T-helper 1 cell treated with Interleukin-12 subunit alpha and Interleukin-12 subunit beta and Interleukin-4 antibody, amounts not matched to agents 30 μg/mL and 1 μg/mL, for 36 hours (primary cell): Measurements from ENCODE around the gene AWAT2.

Experiments used
- H3K27ac Mint-ChIP-seq: one replicate; pipeline ENCODE4 v1.8.0; 2021; ENCODE audit warnings: mild to moderate bottlenecking, mixed read lengths
- H3K27me3 Mint-ChIP-seq: one replicate; pipeline ENCODE4 v1.8.0; 2021; ENCODE audit warnings: low read depth, mixed read lengths
- H3K36me3 Mint-ChIP-seq: one replicate; pipeline ENCODE4 v1.8.0; 2021; ENCODE audit warnings: low read depth, mixed read lengths
- H3K4me1 Mint-ChIP-seq: one replicate; pipeline ENCODE4 v1.8.0; 2021; ENCODE audit warnings: low read depth, mixed read lengths
- H3K4me3 Mint-ChIP-seq: one replicate; pipeline ENCODE4 v1.8.0; 2021; ENCODE audit warnings: mild to moderate bottlenecking, moderate library complexity, mixed read lengths
- H3K9me3 Mint-ChIP-seq: one replicate; pipeline ENCODE4 v1.8.0; 2021; ENCODE audit warnings: mixed read lengths

The AWAT2 gene

DNA sequence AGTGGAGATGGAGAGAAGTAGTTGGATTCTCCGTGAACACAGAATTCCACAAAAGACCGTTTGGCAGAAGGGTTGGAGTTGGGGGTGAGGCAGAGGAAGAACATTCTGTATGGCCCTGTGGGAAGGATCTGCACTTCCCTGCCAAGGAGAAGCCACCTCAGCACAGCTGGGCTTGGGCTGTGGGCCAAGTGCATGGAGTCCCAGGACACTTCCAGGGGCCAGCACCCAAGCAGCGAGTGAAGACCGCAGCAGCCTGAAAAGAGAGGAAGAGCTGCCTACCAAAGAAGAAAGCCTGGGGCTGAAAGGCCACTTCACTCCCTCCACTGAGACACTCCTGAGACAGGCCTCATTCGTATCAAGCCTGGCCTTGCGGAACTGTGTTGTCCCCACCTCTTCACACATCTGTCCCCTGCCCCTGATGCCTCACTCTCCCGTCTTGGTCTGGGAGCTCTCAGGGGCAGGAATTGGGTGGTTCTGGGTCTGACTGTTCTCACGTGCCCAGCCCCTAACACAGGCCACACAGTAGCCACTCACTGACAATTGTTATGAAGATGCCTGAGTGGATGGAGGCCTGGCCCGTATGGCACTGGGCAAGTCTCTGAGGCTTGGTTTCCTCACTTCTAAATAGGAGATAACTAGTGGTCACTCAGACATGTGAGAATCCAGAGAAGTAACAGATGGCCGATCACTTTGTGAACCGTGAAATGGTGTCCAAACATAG lies 3.3 kb upstream of the AWAT2 start:
- H3K27me3 Mint-ChIP-seq = no peaks in the 10 kb centered on the region
- no peak overlapping the region for H3K4me3 Mint-ChIP-seq
- H3K4me1 Mint-ChIP-seq = no peaks in the 10 kb centered on the region
- no peak overlapping the region for H3K27ac Mint-ChIP-seq
- H3K9me3 Mint-ChIP-seq = no peaks in the 10 kb centered on the region
- no peaks in the 10 kb centered on the region for H3K36me3 Mint-ChIP-seq

DNA sequence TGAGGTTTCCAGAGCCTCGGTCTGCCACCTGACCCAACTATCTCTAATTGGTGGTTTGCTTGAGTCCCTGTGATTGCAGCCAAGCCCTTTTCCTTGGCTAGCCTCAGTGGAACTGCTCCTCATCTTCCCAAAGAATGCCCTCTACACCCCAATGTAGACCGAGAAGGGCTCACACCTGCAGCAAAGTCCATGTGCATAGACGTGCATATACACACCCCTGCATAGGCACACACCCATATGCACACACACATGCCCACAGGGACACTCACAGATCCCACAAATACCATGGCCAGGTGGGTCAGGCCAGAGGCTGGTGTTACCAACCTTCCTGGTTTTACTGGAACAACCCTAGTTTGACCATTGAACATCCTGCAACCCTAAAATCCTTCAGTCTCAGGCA lies 332 bp downstream of the AWAT2 start:
- H3K27ac Mint-ChIP-seq = no peak overlapping the region
- H3K9me3 Mint-ChIP-seq = no peaks in the 10 kb centered on the region
- no peaks in the 10 kb centered on the region for H3K4me1 Mint-ChIP-seq
- no peak overlapping the region for H3K4me3 Mint-ChIP-seq
- H3K27me3 Mint-ChIP-seq = peaks cover 4% of the 10 kb centered on the region
- H3K36me3 Mint-ChIP-seq = no peaks in the 10 kb centered on the region

DNA sequence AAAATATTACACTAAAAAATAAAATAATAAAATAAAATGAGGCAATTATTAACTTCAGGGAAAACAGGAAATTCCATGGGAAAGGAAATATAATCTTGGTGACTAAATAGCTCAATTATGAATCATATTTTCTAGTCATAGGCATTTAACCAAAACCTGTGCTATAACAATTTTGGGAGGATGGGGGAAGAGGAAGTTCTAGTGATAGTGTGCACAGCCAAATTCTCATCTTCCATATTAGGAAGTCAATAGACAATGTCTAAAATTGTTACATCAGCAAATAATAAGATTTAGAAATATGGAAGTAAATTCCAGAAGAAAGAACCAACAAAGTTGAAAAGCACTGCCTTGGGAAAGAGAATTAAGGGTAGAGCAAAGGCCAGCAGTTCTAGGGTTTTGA lies 2.8 kb downstream of the AWAT2 start:
- no peaks in the 10 kb centered on the region for H3K4me1 Mint-ChIP-seq
- H3K27me3 Mint-ChIP-seq = peaks cover 4% of the 10 kb centered on the region

DNA sequence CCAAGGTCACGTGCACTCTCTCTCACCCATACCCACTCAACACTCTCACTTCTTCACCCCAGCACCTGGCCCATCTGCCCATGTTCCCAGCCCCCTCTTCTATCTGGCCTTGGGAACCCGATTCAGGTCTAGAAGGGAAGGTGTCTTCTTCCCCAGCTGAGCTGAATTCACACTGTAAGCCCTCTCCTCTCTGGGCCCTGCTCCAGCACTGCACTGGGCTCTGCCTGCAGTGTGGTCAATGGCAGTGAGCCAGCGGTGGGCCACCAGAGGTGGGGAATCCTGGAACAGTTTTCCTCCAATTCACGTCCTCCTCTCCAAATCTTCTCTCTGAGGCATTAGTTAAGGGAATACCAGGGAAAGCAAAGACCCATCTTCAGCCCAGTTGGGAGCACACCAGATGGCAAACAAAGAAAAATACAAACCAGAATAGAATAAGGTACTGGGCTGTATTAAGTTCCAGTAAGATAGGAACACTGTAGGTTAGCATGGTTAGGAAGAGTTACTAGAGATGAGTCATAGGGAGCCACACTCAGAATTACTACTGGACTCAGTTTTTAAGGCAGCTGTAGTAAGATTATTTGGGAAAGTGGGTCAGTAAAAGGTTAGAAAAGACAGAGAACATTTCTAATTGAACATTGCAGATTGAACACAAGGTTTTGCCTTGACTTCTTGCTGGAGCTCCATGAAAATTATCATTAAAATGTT lies 5.0 kb downstream of the AWAT2 start:
- H3K27me3 Mint-ChIP-seq = peaks cover 4% of the 10 kb centered on the region
- no peaks in the 10 kb centered on the region for H3K4me1 Mint-ChIP-seq
- no peaks in the 10 kb centered on the region for H3K36me3 Mint-ChIP-seq
- H3K9me3 Mint-ChIP-seq = no peaks in the 10 kb centered on the region
- no peak overlapping the region for H3K27ac Mint-ChIP-seq
- no peak overlapping the region for H3K4me3 Mint-ChIP-seq

More for the DNA sequence above, 2.8 kb downstream of the AWAT2 start:
- Mint-ChIP-seq H3K9me3 (no peaks in the 10 kb centered on the region), H3K36me3 (no peaks in the 10 kb centered on the region), H3K27ac (no peak overlapping the region), H3K4me3 (no peak overlapping the region)

DNA sequence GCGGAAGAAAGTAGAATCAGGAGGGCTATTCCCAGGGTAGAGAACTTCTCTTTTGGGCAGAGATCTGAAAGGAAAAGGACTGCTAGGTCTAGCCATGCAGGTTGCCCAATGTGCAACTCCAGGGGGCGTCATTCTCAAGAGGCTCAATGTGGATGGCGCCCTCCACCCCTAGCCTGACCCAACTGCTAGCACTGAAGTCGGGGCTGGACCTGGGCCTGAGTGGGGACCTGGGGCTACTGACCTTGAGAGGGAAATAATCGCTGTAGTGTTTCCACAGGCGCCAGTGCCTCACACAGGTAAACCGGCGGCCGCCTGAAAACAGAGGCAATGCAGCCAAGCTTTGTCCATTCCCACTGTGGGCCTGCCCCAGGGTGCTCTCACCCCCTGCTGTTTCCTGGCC lies 6.1 kb downstream of the AWAT2 start:
- Mint-ChIP-seq H3K4me1 (no peaks in the 10 kb centered on the region), H3K27me3 (peaks cover 4% of the 10 kb centered on the region), H3K36me3 (no peaks in the 10 kb centered on the region), H3K4me3 (no peak overlapping the region), H3K9me3 (no peaks in the 10 kb centered on the region), H3K27ac (no peak overlapping the region)

DNA sequence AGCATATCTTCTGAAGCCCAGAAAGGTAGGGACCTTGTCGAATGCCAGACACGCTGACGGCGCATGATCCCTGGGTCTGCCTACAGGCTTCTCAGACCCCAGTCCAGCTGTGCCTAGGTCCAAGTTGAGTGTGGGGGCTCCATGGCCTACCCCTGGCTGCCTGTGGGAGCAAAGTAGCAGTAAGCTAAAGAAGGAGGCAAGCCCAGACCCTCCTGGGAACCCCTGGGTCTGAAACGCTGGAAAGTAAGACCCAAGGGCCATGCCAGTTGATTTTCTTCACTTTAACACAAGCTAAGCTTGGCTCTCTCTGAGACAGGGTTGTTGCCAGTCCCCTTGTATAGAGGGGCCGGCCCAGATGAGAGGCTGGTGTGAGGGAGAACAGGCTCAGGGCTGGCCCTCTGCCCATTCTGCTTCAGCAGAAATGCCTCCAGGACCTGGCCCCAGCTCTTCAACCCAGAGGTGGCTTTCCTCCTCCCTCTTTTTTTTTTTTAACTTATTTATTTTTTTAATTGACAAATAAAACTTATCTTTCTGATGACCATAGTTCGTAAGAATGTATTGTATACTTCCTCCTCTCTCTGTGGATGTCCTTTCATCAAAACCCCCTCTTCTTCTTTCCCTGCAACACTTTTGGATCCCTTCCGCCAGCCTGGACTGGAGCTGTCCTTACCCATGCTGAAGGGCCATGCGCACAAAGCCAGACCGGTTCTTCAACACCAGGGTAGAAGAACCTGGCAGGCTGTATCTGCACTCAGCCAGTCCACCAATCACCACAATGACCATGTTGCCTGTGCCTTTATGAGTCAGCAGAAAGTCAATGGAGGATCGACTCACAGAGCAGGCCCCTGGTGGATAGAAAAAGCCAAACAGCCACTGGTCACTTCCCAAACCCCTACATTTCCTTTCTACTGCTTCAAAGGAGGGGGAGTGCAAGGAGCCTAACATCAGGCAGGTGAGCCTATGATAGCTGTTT lies 7.1 kb downstream of the AWAT2 start:
- H3K4me3 Mint-ChIP-seq = no peak overlapping the region
- H3K27ac Mint-ChIP-seq = no peak overlapping the region
- H3K36me3 Mint-ChIP-seq = no peaks in the 10 kb centered on the region
- no peaks in the 10 kb centered on the region for H3K9me3 Mint-ChIP-seq
- peaks cover 4% of the 10 kb centered on the region for H3K27me3 Mint-ChIP-seq
- H3K4me1 Mint-ChIP-seq = no peaks in the 10 kb centered on the region

DNA sequence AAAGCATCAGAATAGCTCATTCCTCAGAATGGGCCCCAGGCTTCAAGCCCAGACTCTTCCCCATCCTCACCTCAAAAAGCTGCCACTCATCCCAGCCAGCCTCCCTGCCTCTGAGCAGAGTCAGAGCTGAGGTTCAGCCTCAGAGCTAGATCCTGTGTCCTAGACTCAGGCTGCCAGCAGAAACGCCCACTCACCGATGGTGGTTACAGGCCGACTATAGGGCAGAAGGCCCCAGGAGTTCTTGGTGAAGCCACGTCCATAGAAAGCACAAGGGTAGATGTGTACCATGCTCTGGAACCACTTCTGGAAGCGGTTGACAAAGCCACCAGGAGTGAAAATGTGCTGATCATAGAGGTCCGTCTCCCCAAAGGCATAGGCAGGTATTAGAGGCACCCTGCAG lies 7.7 kb downstream of the AWAT2 start:
- no peaks in the 10 kb centered on the region for H3K4me1 Mint-ChIP-seq
- no peak overlapping the region for H3K27ac Mint-ChIP-seq
- H3K27me3 Mint-ChIP-seq = peaks cover 4% of the 10 kb centered on the region

DNA sequence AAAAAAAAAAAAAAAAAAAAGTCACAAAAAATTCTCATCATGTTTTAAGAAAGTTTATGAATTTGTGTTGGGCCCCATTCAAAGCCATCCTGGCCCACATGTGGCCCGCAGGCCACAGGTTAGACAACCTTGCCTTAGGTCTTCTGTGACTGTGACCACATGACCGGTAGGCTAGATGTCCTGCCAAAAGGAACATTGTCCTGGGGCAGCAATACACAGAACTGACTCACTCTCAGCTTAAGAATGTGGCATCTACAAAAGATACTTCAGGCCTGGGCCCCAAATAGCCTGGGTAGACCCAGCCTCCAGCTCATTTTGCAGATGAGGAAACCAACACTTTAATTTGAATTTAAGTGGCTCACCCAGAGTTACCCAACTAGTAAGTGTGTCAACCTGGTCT lies 10.0 kb downstream of the AWAT2 start:
- Mint-ChIP-seq H3K4me1 (no peaks in the 10 kb centered on the region), H3K27ac (no peak overlapping the region), H3K9me3 (no peaks in the 10 kb centered on the region), H3K4me3 (no peak overlapping the region), H3K36me3 (no peaks in the 10 kb centered on the region), H3K27me3 (peaks cover 1% of the 10 kb centered on the region)

More for the DNA sequence above, 7.7 kb downstream of the AWAT2 start:
- no peaks in the 10 kb centered on the region for H3K9me3 Mint-ChIP-seq
- no peak overlapping the region for H3K4me3 Mint-ChIP-seq
- no peaks in the 10 kb centered on the region for H3K36me3 Mint-ChIP-seq

DNA sequence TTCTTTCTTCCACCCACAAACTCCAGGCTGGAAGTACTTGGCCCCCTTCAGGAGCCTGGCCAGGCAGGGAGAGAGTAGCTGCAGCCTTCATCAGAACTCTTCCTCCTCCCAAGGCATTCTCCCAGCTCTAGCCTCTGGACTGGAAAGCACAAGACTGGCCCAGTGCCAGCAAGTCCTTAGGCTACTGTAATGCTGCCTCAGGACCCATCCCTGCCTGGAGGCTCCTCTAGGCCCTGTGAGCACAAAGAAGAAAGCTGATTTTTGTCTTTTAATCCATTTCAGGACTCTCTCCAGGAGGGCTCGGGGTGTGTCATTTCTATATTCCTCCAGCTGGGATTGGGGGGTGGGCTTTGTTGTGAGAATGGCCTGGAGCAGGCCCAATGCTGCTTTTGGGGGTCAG lies 10.8 kb downstream of the AWAT2 start:
- Mint-ChIP-seq H3K9me3 (no peaks in the 10 kb centered on the region), H3K27ac (no peak overlapping the region), H3K4me3 (no peak overlapping the region), H3K36me3 (no peaks in the 10 kb centered on the region), H3K4me1 (peaks cover 5% of the 10 kb centered on the region), H3K27me3 (no peaks in the 10 kb centered on the region)

DNA sequence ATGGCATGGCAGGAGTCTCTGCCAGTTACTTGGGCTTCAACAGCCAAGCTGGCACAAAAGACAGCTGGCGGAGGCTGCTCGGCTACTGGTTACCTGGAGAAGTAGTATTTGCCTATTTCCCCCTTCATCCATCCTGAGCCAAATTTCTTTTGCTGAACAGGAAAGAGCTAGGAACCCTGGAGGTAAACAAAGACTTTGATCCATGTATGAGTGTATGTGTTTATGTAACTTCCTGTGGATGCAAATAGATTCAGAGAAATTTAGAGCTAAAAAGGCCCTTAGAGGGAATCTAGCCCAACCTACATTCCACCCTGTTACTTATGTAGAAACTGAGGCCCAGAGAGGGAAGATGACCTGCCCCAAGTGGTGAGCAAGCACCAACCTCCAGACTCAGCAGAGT lies 11.2 kb downstream of the AWAT2 start:
- H3K27ac Mint-ChIP-seq = no peak overlapping the region
- no peaks in the 10 kb centered on the region for H3K36me3 Mint-ChIP-seq

DNA sequence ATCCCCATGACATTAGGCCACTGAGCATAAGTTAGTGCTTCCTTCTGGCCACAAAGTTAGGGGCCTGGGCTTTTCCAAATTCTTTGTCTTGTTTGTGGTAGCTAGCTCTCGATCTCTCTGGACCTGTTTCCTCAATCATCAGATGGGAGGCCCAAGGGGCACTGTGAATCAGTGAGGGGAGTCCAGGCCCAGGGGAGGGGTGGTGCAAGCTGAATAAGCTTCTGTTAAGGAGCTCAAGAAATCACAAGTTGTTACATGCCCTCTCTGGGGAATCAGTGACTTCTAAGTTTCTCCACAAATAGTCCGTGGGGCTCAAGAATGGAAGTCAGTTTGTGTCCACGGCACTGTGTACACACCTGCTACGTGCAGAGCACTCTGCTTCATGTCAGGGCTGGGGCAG lies 15.1 kb downstream of the AWAT2 start:
- Mint-ChIP-seq H3K27me3 (no peaks in the 10 kb centered on the region), H3K27ac (no peak overlapping the region), H3K4me3 (no peak overlapping the region), H3K4me1 (peaks cover 18% of the 10 kb centered on the region), H3K9me3 (no peaks in the 10 kb centered on the region), H3K36me3 (no peaks in the 10 kb centered on the region)

More for the DNA sequence above, 11.2 kb downstream of the AWAT2 start:
- Mint-ChIP-seq H3K9me3 (no peaks in the 10 kb centered on the region), H3K27me3 (no peaks in the 10 kb centered on the region), H3K4me3 (no peak overlapping the region), H3K4me1 (peaks cover 5% of the 10 kb centered on the region)

DNA sequence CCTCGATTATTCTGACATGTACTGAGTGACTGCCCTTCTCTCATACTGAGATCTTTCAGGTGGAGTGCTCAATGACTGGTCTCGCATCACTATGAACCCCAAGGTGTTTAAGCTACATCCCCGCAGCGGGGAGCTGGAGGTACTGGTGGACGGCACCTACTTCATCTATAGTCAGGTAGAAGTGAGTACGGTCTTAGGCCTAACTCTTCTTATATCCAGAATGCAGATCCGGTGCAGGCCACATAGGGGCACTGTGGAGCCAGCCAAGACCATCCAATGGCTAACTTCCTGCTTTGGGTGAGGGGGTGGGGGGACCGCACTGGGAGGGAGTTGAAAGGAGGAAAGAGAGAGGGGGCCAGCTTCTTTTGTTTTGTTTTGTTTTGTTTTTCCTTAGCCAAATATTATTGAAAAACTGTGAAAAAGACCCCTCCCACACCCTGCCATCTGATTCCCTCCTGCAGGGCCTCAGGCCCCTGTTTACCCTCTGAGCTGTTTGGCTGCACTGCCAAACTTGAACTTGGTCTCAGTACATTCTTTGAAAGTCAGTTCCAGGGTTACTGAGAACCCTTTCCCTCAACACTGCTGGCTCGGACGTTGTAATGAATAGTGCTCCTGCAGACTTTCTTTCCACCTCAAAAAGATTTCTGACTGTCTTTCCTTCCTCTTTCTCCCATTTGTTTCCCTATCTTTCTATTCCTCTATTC lies 16.2 kb downstream of the AWAT2 start:
- H3K36me3 Mint-ChIP-seq = no peaks in the 10 kb centered on the region
- no peak overlapping the region for H3K27ac Mint-ChIP-seq
- no peaks in the 10 kb centered on the region for H3K9me3 Mint-ChIP-seq
- H3K4me1 Mint-ChIP-seq = peaks cover 18% of the 10 kb centered on the region
- H3K27me3 Mint-ChIP-seq = no peaks in the 10 kb centered on the region
- no peak overlapping the region for H3K4me3 Mint-ChIP-seq

DNA sequence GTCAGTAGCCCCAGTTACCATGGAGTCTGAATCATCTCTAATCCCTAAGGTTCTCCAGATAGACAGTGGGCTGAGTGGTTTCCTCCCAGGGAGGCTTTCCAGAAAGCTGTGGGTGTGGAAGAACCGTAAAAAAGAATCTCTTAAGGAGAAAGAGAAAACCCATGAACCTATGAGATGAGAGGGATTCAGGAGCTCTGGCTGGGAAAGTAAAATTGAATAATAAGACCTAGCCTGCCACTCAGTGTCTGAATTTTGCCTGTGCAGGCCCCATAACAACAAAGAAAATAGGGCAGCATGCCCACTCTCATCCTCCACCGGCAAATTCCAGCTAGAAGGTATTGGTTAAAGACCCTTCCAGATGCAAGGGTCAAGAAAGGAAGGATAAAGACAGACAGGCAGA lies 16.9 kb downstream of the AWAT2 start:
- peaks cover 18% of the 10 kb centered on the region for H3K4me1 Mint-ChIP-seq
- H3K27ac Mint-ChIP-seq = no peak overlapping the region
- no peaks in the 10 kb centered on the region for H3K36me3 Mint-ChIP-seq
- no peaks in the 10 kb centered on the region for H3K27me3 Mint-ChIP-seq
- no peak overlapping the region for H3K4me3 Mint-ChIP-seq
- no peaks in the 10 kb centered on the region for H3K9me3 Mint-ChIP-seq

DNA sequence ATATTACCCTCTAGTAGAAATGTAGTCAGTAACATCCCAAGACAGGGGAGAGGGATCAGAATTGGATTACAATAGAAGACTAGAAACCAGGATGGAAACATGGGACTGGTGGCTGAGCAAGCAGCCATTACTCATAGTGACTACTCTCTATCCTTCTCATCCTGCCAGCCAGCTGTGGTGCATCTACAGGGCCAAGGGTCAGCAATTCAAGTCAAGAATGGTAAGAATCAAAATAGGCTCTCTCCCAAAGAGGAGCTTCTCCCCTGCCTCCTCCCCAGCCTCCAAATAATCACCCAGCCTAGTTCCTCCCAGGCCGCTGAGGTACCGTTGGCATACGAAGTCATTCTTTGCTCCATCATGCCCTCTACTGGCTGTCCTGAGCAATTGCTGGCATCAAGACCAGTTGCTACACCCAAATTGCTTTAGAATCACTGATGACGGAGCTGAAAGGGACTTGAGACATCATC lies 19.4 kb downstream of the AWAT2 start:
- Mint-ChIP-seq H3K36me3 (no peaks in the 10 kb centered on the region), H3K4me1 (peaks cover 31% of the 10 kb centered on the region), H3K27me3 (no peaks in the 10 kb centered on the region), H3K27ac (no peak overlapping the region), H3K9me3 (no peaks in the 10 kb centered on the region), H3K4me3 (no peak overlapping the region)
